Karpas-422 (cell line): ENCODE measurements around the gene ZMYND19. TPM values are rescaled to one million over a fixed set of nuclear protein-coding genes. Genes with fewer than 3 reads are reported as not detected.
"Not testable (repeated sequence)": the region's sequence is repeated elsewhere in the genome, so short reads cannot be mapped to it uniquely, and the experiment has no call there.

Experiments
- DNase-seq: peaks from one replicate; pipeline ENCODE4 v3.0.0-alpha.2; 2015
- H2AFZ ChIP-seq: fragments of 200-600 bp; sonication (generic); 2 replicates; pipeline ENCODE4 v1.6.1; 2014; ENCODE audit warnings: antibody characterized with exemption, low read length, mixed read lengths
- H3K27ac ChIP-seq: fragments of 200-600 bp; sonication (generic); 2 replicates; pipeline ENCODE4 v1.5.1; 2014; ENCODE audit warnings: mild to moderate bottlenecking, low read length, moderate library complexity
- H3K27me3 ChIP-seq: fragments of 200-600 bp; sonication (generic); 2 replicates; pipeline ENCODE4 v1.6.1; 2014; ENCODE audit warnings: low read length, mixed read lengths
- H3K36me3 ChIP-seq: fragments of 200-600 bp; sonication (generic); 2 replicates; pipeline ENCODE4 v1.6.1; 2014; ENCODE audit warnings: low read length, mixed read lengths; ENCODE audit not compliant: insufficient read depth
- H3K4me1 ChIP-seq: fragments of 200-600 bp; sonication (generic); 2 replicates; pipeline ENCODE4 v1.6.1; 2014; ENCODE audit warnings: mild to moderate bottlenecking, low read length, mixed read lengths
- H3K4me2 ChIP-seq: fragments of 200-600 bp; sonication (generic); 2 replicates; pipeline ENCODE4 v1.6.1; 2014; ENCODE audit warnings: low read length, low read depth, mild to moderate bottlenecking; ENCODE audit not compliant: poor library complexity, severe bottlenecking
- H3K4me3 ChIP-seq: fragments of 200-600 bp; sonication (generic); 2 replicates; pipeline ENCODE4 v1.5.1; 2014; ENCODE audit warnings: mild to moderate bottlenecking, antibody characterized with exemption, low read length, mixed read lengths
- H3K79me2 ChIP-seq: fragments of 200-600 bp; sonication (generic); 2 replicates; pipeline ENCODE4 v1.6.1; 2014; ENCODE audit warnings: mild to moderate bottlenecking, low read length, mixed read lengths
- H3K9ac ChIP-seq: fragments of 200-600 bp; sonication (generic); 2 replicates; pipeline ENCODE4 v1.6.0; 2014; ENCODE audit warnings: low read length
- H3K9me2 ChIP-seq: fragments of 200-600 bp; sonication (generic), shearing (Covaris generic); replicated peaks from 2 replicates; pipeline ENCODE4 v1.6.0; 2014; ENCODE audit warnings: mild to moderate bottlenecking, low read length, moderate library complexity; ENCODE audit not compliant: insufficient read depth
- H3K9me3 ChIP-seq: fragments of 300-700, 200-600 bp; sonication (generic); 2 replicates; pipeline ENCODE4 v1.6.1; 2014; ENCODE audit warnings: low read length, mixed read lengths
- H4K20me1 ChIP-seq: fragments of 200-600 bp; sonication (generic); 2 replicates; pipeline ENCODE4 v1.6.1; 2014; ENCODE audit warnings: mild to moderate bottlenecking, antibody characterized with exemption, low read length, low read depth; ENCODE audit not compliant: insufficient read depth
- small RNA-seq: library from RNA; depleted of rRNA; stranded (forward); fragments of <200 nt; gene quantifications from one replicate; pipeline ENCODE3, GENCODE V24; 2014
- total RNA-seq: library from RNA; depleted of rRNA; stranded (reverse); fragments of >200 nt; shearing (Covaris generic); gene quantifications from 2 replicates; pipeline ENCODE4 v1.2.3, GENCODE V29; 2014; ENCODE audit warnings: low replicate concordance; rRNA removed

ZMYND19 gene
- total RNA-seq, 1 experiment from 2014 or later, result 18.8 TPM

DNA sequence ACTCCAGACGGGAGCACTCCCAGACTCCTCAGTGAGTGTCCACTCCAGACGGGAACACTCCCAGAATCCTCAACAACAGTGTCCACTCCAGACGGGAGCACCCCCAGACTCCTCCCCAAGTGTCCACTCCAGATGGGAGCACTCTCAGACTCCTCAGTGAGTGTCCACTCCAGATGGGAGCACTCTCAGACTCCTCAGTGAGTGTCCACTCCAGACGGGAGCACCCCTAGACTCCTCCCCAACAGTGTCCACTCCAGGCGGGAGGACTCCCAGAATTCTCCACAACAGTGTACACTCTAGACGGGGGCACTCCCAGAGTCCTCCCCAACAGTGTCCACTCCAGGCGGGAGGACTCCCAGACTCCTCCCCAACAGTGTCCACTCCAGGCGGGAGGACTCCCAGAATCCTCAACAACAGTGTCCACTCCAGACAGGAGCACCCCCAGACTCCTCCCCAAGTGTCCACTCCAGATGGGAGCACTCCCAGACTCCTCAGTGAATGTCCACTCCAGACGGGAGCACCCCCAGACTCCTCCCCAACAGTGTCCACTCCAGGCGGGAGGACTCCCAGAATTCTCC is 57.3 kb downstream of the ZMYND19 start:
- H3K9ac ChIP-seq, H2AFZ ChIP-seq, H3K4me1 ChIP-seq, H4K20me1 ChIP-seq, H3K27me3 ChIP-seq, H3K9me2 ChIP-seq, H3K4me3 ChIP-seq, H3K4me2 ChIP-seq, DNase-seq, H3K9me3 ChIP-seq, H3K79me2 ChIP-seq, H3K36me3 ChIP-seq, H3K27ac ChIP-seq: not testable (repeated sequence)

Small RNA genes within 50 kb of the gene (small RNA-seq; reads per million reads assigned to genes)
- not detected for gene RF00017

Other genes with a start within 250 kb of the ZMYND19 start
- gene EXD3, start 167.3 kb downstream of the ZMYND19 start, total RNA-seq, result 2.8 and 7.8 TPM in 2 replicates
- 0.51 TPM in 1 of 2 replicates, not detected in the other for gene NOXA1, start 167.1 kb downstream of the ZMYND19 start, total RNA-seq
- not detected in 2 replicates for gene ENTPD8, start 149.2 kb downstream of the ZMYND19 start, total RNA-seq
- gene NSMF, start 131.2 kb downstream of the ZMYND19 start, total RNA-seq, result 36.4 and 55.4 TPM in 2 replicates
- gene PNPLA7, start 40.1 kb downstream of the ZMYND19 start, total RNA-seq, result 1.8 and 3.3 TPM in 2 replicates
- gene MRPL41, start 38.6 kb downstream of the ZMYND19 start, total RNA-seq, result 46.9 and 115 TPM in 2 replicates
- gene DPH7, start 11.6 kb downstream of the ZMYND19 start, total RNA-seq, result 27.5 and 44.3 TPM in 2 replicates
- gene ARRDC1, start 15.2 kb upstream of the ZMYND19 start, total RNA-seq, result 36.0 and 47.7 TPM in 2 replicates
- gene EHMT1, start 28.5 kb upstream of the ZMYND19 start, total RNA-seq, result 35.9 and 64.6 TPM in 2 replicates